H1 (cell line): ENCODE measurements around the gene HLA-DOB. TPM values are rescaled to one million over a fixed set of nuclear protein-coding genes. Genes with fewer than 3 reads are reported as not detected.

Experiments used
- BCL11A ChIP-seq, 2 experiments: IDR thresholded peaks; one replicate each; pipeline ENCODE4 v1.6.1; 2011; ENCODE audit warnings: low read depth in 2 of 2, low read length in 2 of 2, mild to moderate bottlenecking in 2 of 2
- CBX8 ChIP-seq: fragments of 300-800, 300-1000 bp; sonication (generic); IDR thresholded peaks from 2 replicates; pipeline ENCODE4 v1.7.1; 2016; ENCODE audit warnings: low read depth, low read length, borderline replicate concordance
- EP300 ChIP-seq, 2 experiments: IDR thresholded peaks; 1 replicate in 1 of 2; 2 replicates in 1 of 2; pipeline ENCODE4 v1.6.1; 2011 to 2012; ENCODE audit warnings: low read depth in 2 of 2, low read length in 2 of 2, mild to moderate bottlenecking in 2 of 2, borderline replicate concordance in 1 of 2, inconsistent platforms in 1 of 2, moderate library complexity in 1 of 2
- EZH2 ChIP-seq: fragments of 200-600 bp; sonication (generic); IDR thresholded peaks from 2 replicates; pipeline ENCODE4 v1.7.1; 2012; ENCODE audit warnings: low read depth, mild to moderate bottlenecking, moderate library complexity, low read length, inconsistent platforms; ENCODE audit not compliant: severe bottlenecking
- FOSL1 ChIP-seq: IDR thresholded peaks from 2 replicates; pipeline ENCODE4 v1.6.1; 2011; ENCODE audit warnings: mild to moderate bottlenecking, low read depth, low read length, moderate library complexity; ENCODE audit not compliant: insufficient read depth
- GTF2F1 ChIP-seq: IDR thresholded peaks from 2 replicates; pipeline ENCODE4 v1.6.1; 2012; ENCODE audit warnings: low read depth, low read length, improper control_type of control experiment, borderline replicate concordance
- HDAC2 ChIP-seq, 2 experiments: fragments of 300-600 bp in 1 of 2; sonication (generic) in 1 of 2; IDR thresholded peaks; 2 replicates each; pipeline ENCODE4 v1.6.1; 2011 to 2012; ENCODE audit warnings: low read depth in 2 of 2, low read length in 2 of 2, mild to moderate bottlenecking in 2 of 2, moderate library complexity in 2 of 2, borderline replicate concordance in 1 of 2, inconsistent platforms in 1 of 2
- HDAC6 ChIP-seq: IDR thresholded peaks from one replicate; pipeline ENCODE4 v1.7.1; 2012; ENCODE audit warnings: low read depth, mild to moderate bottlenecking, inconsistent platforms, low read length, moderate library complexity
- JUND ChIP-seq: IDR thresholded peaks from 2 replicates; pipeline ENCODE4 v1.6.1; 2011; ENCODE audit warnings: mild to moderate bottlenecking, improper control_type of control experiment, low read length
- NRF1 ChIP-seq: IDR thresholded peaks from 2 replicates; pipeline ENCODE4 v1.6.1; 2011; ENCODE audit warnings: mild to moderate bottlenecking, low read depth, low read length, improper control_type of control experiment
- POLR2AphosphoS5 ChIP-seq: IDR thresholded peaks from 2 replicates; pipeline ENCODE4 v1.6.1; 2011; ENCODE audit warnings: low read depth, low read length
- RAD21 ChIP-seq, 2 experiments: IDR thresholded peaks in 1 of 2; conservative IDR thresholded peaks in 1 of 2; 2 replicates each; pipeline ENCODE4 v1.6.1; 2011; ENCODE audit warnings: low read depth in 2 of 2, low read length in 2 of 2, improper control_type of control experiment in 1 of 2, inconsistent platforms in 1 of 2, mild to moderate bottlenecking in 1 of 2, moderate library complexity in 1 of 2
- RNF2 ChIP-seq: fragments of 200-900, 300-1000 bp; sonication (generic); IDR thresholded peaks from 2 replicates; pipeline ENCODE4 v1.7.1; 2016; ENCODE audit warnings: borderline replicate concordance, low read depth, mild to moderate bottlenecking, antibody characterized with exemption, low read length; ENCODE audit not compliant: poor library complexity, severe bottlenecking; ENCODE audit errors: missing control alignments
- SAP30 ChIP-seq: fragments of 300-600 bp; sonication (generic); IDR thresholded peaks from 2 replicates; pipeline ENCODE4 v1.7.1; 2012; ENCODE audit warnings: low read length, moderate library complexity, mild to moderate bottlenecking, inconsistent platforms; ENCODE audit not compliant: insufficient read depth, insufficient replicate concordance
- SP4 ChIP-seq: IDR thresholded peaks from 2 replicates; pipeline ENCODE4 v1.6.1; 2012; ENCODE audit warnings: low read length, inconsistent platforms
- SUZ12 ChIP-seq: fragments of 200-600 bp; sonication (generic); IDR thresholded peaks from 2 replicates; pipeline ENCODE4 v1.6.1; 2012; ENCODE audit warnings: mild to moderate bottlenecking, inconsistent platforms, low read length, moderate library complexity, mixed read lengths
- polyA plus RNA-seq, 7 experiments: library from polyadenylated mRNA; depleted of rRNA in 3 of 7; stranded (reverse) in 5 of 7; unstranded in 2 of 7; fragments of >200 nt in 5 of 7; fragments of 200-250 nt in 2 of 7; gene quantifications; 1 replicate in 5 of 7; 2 replicates in 1 of 7; 4 replicates in 1 of 7; pipeline versions ENCODE4 v1.2.1 to v1.2.3, GENCODE V29; 2011 to 2013; ENCODE audit warnings: missing spikeins in 2 of 7, mixed read lengths in 2 of 7
- total RNA-seq: library from RNA; stranded (reverse); fragmentation: NEBNext Ultra II Directional; extraction: Animal tissue kit (Norgen Biotek cat#: 25700); gene quantifications from 2 replicates; pipeline ENCODE4 v1.2.1, GENCODE V29; 2021
- TF ChIP-seq, protein P1 (sequence below): IDR thresholded peaks from 2 replicates; pipeline ENCODE4 v1.6.1; 2011; ENCODE audit warnings: low read length, improper control_type of control experiment
- TF ChIP-seq, protein P2 (sequence below): IDR thresholded peaks from 2 replicates; pipeline ENCODE4 v1.6.1; 2012; ENCODE audit warnings: inconsistent platforms
- TF ChIP-seq, protein P3 (sequence below): IDR thresholded peaks from 2 replicates; pipeline ENCODE4 v1.6.1; 2011; ENCODE audit warnings: low read depth, mild to moderate bottlenecking, low read length; ENCODE audit not compliant: insufficient read depth

Gene HLA-DOB
- total and polyA plus RNA-seq, 2 of the 8 experiments (the other 6 are each of a cell fraction or from before 2014, with no cell fraction given): 0.35 TPM; not detected in 1

DNA sequence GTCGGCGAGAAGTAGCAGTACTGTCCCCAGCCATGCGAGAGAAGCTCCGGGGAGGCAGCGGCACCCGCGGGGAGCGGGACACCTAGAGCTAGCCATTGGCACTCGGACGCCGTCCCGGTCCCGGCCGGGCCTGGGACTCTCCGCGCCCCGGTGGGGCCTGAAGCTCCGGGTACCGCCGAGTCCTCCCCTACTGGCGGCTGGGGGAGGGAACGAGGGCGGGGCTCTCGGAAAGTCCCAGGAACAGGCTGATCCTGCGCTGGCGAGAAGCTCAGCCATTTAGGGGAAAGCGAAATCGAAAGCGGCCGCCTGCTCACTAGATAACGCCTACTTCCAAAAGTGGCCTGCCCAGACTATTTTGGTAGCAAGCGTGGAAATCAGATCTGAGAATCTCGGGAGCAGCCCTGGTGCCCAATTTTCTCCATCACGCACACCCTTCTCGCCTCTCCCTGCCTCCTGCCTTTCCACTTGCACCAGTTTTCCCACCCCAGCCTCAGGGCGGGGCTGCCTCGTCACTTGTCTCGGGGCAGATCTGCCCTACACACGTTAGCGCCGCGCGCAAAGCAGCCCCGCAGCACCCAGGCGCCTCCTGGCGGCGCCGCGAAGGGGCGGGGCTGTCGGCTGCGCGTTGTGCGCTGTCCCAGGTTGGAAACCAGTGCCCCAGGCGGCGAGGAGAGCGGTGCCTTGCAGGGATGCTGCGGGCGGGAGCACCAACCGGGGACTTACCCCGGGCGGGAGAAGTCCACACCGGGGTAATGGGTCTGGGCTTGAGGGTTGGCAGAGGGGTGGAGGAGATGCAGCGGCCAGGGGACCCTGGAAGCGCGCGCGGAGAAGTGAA is 37.0 kb upstream of the HLA-DOB start, which contains the start of the genes PSMB9 and TAP1 (continued):
- peak; percentile 82; the same call in 1 of the 2 replicates for TF ChIP-seq SP4
- TF ChIP-seq FOSL1: no peak
- no peak for TF ChIP-seq GTF2F1
- no peak for TF ChIP-seq BCL11A (IDR thresholded peaks at IDR 0.05; ENCODE audit: low read depth in 2 of 2, low read length in 2 of 2)
- TF ChIP-seq HDAC6: no peak
- TF ChIP-seq HDAC2 (IDR thresholded peaks at IDR 0.05; ENCODE audit: borderline replicate concordance in 1 of 2, low read depth in 2 of 2, low read length in 2 of 2): no peak
- no peak for TF ChIP-seq NRF1
- no peak for TF ChIP-seq RNF2
- TF ChIP-seq RAD21 (IDR thresholded peaks at IDR 0.05 in 1 of 2, conservative IDR thresholded peaks at IDR 0.05 in 1 of 2; ENCODE audit: low read depth in 2 of 2, low read length in 2 of 2): peak; percentile 56 to 69
- TF ChIP-seq POLR2AphosphoS5: no peak
- TF ChIP-seq EZH2: no peak
- no peak for TF ChIP-seq SUZ12
- no peak for TF ChIP-seq JUND
- no peak for TF ChIP-seq CBX8
- no peak for TF ChIP-seq SAP30
- TF ChIP-seq EP300 (IDR thresholded peaks at IDR 0.05; ENCODE audit: borderline replicate concordance in 1 of 2, low read depth in 2 of 2, low read length in 2 of 2): peak; percentile 16 to 33; a peak in 2 of 3 replicates
- TF ChIP-seq, protein P1, sequence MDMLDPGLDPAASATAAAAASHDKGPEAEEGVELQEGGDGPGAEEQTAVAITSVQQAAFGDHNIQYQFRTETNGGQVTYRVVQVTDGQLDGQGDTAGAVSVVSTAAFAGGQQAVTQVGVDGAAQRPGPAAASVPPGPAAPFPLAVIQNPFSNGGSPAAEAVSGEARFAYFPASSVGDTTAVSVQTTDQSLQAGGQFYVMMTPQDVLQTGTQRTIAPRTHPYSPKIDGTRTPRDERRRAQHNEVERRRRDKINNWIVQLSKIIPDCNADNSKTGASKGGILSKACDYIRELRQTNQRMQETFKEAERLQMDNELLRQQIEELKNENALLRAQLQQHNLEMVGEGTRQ: no peak
- TF ChIP-seq, protein P2, sequence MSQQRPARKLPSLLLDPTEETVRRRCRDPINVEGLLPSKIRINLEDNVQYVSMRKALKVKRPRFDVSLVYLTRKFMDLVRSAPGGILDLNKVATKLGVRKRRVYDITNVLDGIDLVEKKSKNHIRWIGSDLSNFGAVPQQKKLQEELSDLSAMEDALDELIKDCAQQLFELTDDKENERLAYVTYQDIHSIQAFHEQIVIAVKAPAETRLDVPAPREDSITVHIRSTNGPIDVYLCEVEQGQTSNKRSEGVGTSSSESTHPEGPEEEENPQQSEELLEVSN: peak; percentile 78
- TF ChIP-seq, protein P3, sequence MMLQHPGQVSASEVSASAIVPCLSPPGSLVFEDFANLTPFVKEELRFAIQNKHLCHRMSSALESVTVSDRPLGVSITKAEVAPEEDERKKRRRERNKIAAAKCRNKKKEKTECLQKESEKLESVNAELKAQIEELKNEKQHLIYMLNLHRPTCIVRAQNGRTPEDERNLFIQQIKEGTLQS: no peak
